Vagina (tissue), 2 donors: ENCODE results near the gene C15orf40.

ENCODE experiments used
- CTCF ChIP-seq, 3 experiments: fragments of 450-650 bp in 2 of 3; fragments of 200-600 bp in 1 of 3; sonication (generic) in 1 of 3; IDR thresholded peaks; one replicate each; pipeline ENCODE4 v1.5.1; 2017 to 2019; ENCODE audit warnings: antibody characterized with exemption in 3 of 3, mild to moderate bottlenecking in 2 of 3, moderate library complexity in 2 of 3
- POLR2A ChIP-seq, 2 donors: fragments of 450-650 bp; IDR thresholded peaks; one replicate each; pipeline ENCODE4 v1.6.1; 2017; ENCODE audit warnings: antibody characterized with exemption in 2 of 2, mild to moderate bottlenecking in 2 of 2, moderate library complexity in 2 of 2
- POLR2AphosphoS5 ChIP-seq, 2 donors: sonication (generic); formaldehyde crosslinking; IDR thresholded peaks; one replicate each; pipeline ENCODE4 v1.9.0; 2017; ENCODE audit warnings: antibody characterized with exemption in 2 of 2, mild to moderate bottlenecking in 2 of 2, low read depth in 1 of 2; ENCODE audit not compliant: insufficient read depth in 1 of 2

GRCh38 chr15:83036253-83036652, 24.8 kb upstream of the C15orf40 start:
- no peak for TF ChIP-seq CTCF (IDR thresholded peaks at IDR 0.05)
- no peak for TF ChIP-seq POLR2A (IDR thresholded peaks at IDR 0.05)
- TF ChIP-seq POLR2AphosphoS5 (IDR thresholded peaks at IDR 0.05; ENCODE audit: insufficient read depth in 1 of 2, low read depth in 1 of 2), result no peak
